HL-60/S4 treated with phorbol 12-myristate 13-acetate at 8.2 ng/mL for 4 days and 3 days (cell line): ENCODE results near the gene NECTIN1.
"Not testable (repeated sequence)": the region's sequence is repeated elsewhere in the genome, so short reads cannot be mapped to it uniquely, and the experiment has no call there.

Experiments used
- in situ Hi-C: fragments of 300-500 bp; cut with MboI; formaldehyde crosslinking; loops from 2 replicates; pipeline ENCODE4 v1.15.0; 2022; ENCODE audit warnings: low sequenced_read_pairs

Gene NECTIN1

DNA sequence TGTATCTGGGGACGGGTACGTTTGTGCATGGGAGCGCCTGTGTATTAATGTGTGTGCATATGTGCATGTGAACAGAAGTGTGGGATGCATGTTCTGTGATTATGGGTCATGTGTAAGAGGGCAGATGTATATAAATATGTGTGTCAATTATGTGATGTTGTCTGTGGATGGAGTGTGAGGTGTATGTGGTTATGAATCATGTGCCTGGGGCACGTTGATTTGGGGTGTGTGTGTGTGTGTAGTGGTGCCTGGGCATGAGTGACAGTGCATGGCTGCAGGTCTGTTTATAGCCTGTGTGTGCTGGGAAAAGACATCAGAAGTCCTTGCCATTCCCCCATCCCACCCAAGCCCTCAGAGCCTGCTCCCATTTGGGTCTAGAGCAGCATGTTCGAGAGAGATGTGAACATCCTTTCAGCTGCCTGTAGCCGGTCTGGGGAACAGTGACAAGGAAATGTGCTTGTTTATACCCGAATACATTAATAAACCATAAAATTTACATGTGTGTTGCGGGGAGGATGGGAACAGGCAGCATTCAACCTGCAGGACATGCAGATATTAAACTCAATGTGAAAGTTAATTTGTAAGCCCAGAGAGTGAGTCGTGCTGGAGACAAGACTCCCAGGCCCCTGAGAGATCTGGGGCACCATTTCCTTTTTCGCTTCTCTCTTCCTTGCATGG, 129.0 kb downstream of the NECTIN1 start:
- in situ Hi-C loops, result no loop called here

DNA sequence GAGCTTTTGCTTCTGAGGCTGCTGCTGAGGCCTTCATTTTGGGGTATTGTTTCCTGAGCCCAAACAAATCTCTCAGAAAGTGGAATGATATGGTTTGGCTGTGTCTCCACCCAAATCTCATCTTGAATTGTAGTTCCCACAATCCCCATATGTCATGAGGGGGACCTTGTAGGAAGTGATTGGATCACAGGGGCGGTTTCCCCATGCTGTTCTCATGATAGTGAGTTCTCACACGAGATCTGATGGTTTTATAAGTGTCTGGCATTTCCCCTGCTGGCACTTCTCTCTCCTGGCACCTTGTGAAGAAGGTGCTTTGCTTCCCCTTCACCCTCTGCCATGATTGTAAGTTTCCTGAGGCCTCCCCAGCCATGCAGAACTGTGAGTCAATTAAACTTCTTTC, 133.1 kb downstream of the NECTIN1 start:
- in situ Hi-C loops, result not testable (repeated sequence)

DNA sequence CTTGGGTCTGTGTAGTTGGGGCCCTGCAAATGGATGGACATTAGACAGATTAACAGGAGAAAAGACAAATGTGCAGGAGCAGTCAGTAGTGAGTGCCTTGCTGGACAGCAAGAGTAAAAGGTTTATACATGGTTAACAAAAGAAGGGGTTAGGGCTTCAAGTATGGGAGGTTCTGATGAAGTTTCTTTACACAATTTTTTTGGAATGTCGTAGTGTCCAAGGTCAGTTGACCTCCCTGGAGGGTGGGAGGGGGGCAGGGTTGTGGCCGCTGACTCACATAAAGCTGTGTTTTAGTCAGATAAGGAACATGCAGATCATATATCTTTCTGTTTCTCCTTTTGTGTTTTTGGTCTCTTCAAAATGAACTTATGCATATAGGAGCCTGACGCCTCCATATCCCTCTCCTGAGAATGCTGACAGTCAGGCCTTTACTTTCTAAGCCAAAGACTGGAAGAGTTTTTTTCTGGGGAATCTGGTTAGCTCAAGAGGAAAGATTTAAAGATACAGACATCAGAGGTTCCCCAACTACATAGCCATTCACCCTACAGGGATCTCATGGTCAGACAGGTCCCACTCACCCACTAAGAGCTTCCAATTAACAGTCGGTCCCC, 134.3 kb downstream of the NECTIN1 start:
- in situ Hi-C loops, result no loop called here

DNA sequence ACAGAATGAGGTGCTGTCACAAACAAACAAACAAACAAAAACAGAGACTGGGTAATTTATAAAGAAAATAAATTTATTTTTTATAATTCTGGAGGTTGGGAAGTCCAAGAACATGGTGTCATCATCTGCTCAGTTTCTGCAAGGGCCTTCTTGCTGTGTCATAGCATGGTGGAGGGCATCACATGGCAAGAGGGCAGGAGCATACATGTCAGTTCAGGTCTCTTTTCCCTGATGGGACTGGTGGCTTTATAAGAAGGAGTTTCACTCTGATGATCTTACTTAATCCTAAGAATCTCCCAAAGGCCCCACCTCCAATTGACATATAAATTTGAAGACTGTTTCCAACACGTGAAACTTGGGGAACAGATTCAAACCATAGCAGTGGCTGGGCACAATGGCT, 135.7 kb downstream of the NECTIN1 start:
- in situ Hi-C loops, result no loop called here

DNA sequence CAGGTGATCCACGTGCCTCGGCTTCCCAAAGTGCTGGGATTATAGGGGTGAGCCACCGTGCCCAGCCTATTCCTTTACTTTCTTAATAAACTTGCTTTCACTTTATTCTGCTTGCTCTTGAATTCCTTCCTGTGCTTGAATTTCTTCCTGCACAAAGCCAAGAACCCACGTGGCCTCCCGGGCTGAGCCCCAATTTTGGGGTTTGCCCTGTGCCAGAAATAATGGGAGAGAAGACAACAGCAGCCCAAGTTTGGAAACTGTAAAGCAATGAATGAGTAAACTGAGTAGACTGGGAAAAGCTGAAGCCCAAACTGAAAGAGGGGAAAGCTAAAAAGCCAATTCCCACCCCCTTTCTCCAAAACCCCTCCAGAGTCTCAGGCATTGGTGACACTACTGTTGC, 136.4 kb downstream of the NECTIN1 start:
- in situ Hi-C loops, result no loop called here

DNA sequence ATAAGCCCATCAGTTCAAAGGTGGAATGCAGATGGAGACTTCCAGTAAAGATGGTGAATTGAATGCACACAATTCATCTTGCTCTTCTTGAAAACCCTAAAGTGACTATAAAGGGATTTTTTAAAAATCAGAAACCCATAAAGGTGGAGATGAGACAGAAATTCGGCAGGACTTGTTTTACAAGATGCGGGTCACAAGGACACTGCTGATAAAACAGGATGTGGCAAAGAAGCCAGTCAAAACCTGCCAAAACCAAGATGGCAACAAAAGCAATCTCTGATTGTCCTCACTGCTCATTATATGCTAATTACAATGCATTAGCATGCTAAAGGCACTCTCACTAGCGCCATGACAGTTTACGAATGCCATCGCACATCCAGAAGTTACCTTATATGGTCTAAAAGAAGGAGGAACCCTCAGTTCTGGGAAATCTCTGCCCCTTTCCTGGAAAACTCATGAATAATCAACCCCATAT, 137.1 kb downstream of the NECTIN1 start:
- in situ Hi-C loops, result no loop called here

DNA sequence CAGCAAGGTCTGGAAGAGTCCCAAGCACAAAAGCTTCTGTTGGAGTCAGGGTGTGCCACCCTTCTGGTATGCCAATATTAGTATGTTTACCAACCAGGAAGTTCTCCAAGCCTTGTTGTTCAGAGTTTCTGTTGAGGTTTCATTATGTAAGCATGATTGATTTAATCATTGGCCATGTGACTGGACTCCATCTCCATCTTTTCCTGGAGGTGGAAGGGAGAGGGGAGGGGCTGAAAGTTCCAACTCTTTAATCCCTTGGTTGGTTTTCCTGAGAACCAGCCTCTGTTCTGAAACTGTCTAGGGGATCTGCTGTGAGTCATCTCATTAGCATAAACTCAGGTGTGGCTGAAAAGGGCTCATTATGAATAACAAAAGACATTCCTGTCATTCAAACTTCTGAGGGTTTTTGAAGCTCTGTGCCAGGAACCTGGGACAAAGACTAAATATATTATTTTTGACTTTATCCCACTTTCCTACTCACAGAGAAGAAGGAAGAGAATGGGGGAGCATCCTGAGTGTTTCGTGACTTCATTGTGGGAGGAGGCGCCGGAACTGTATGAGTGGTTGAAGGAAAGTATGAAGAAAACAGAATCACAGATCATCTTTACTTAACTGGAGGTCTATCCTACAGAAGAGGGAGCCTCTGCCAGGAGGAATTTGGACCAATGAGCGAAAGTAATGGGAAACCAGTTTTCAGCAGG, 138.2 kb downstream of the NECTIN1 start:
- in situ Hi-C loops, result no loop called here

DNA sequence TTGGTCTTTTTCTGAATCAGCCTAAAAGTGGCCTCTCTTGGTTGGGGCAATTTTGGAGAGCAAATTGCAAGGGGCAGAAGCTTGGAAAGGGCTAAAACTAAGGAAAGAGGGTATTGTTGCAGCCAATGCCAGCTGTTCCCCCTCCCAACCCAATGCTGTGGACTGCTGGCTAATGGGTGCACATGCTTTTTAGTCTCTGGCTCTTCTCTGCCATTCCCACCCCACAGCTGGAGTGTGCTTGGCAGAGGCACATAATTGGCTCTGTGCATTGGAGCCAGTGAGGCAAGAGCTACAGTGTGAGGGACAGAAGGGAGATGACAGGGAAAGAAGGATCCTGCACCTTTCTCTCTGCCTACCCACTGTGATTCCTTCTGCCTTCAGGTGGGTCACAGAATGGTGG, 140.0 kb downstream of the NECTIN1 start:
- in situ Hi-C loops, result no loop called here
